ENCODE measurements around the gene ENPP1.
"Not testable (repeated sequence)": the region's sequence is repeated elsewhere in the genome, so short reads cannot be mapped to it uniquely, and the experiment has no call there.

Gene ENPP1

DNA sequence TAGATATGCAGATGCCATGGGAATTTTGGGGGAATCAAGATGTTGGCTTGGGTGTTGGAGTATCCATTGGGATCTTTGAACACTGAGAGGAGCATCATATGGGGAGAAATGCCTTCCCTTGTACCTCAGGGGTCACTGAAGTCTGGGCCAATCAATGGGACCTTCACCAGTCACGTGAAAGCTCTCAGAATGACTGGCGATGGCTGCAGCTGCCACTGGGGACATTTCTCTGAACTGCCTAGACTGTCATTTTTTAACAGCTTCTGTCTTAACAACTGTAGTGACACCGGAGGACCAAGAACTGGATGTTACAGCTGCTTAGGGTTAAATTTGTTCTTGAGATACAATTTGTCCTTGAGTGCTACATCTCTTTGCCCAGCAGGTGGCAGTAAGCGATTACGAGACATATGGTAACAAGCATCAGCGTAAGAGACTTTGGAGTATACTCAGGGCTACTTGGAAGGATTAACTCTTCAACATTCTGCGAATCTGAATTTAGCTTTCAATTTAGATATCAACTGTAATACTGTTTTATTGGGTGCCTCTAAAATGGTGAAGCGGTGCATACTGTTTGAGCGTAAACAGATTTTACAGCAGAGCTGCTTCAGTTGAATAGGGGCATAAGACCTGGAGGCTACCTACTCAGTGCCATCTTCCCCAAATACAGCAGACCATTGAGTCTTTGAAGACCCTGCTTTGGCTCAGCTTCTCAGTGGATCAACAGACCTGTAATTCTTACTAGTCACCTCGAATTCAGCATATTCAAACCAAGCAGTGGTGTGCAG lies 107.3 kb downstream of the ENPP1 start:
- DNase-seq (ENCODE audit: low read depth, low spot score), result peak; percentile 87

DNA sequence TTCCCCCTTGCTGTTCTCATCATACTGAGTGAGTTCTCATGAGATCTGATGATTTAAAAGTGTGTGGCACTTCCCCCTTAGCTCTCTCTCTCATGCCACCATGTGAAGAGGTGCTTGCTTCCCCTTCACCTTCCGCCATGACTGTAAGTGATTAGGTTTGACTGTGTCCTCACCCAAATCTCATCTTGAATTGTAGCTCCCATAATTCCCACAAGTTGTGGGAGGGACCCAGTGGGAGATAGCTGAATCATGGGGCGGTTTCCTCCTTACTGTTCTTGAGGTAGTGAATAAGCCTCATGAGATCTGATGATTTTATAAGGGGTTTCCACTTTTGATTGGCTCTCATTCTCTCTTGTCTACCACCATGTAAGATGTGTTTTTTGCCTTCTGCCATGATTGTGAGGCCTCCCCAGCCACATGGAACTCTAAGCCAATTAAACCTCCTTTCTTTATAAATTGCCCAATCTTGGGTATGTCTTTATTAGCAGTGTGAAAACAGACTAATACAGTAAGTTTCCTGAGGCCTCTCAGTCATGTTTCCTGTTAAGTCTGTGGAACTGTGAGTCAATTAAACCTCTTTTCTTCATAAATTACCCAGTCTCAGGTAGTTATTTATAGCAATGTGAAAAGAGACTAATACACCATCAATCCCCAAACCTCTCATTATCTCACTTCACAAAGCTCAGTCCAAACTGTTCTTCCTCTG lies 108.4 kb downstream of the ENPP1 start:
- not testable (repeated sequence) for DNase-seq (ENCODE audit: low read depth, low spot score)

DNA sequence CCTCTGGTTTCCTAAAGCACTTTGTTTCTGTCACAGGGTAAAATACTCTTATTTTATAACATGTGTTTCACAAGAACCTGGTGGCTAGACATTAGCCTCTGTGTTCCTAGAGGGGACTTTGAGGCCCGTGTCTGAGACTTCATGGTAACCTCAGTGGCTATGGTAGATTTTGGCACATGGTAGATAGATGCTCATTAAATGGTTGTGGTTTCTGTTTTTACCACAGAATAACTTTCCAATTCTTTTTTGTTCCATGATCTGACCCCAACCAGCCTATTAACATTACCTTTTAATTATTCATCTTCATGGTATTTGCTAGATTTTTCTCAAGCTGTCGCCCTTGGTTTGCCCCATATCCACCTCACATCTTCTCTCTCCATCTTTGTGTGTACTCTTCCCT lies 109.0 kb downstream of the ENPP1 start:
- DNase-seq (ENCODE audit: low read depth, low spot score), result peak; percentile 72

DNA sequence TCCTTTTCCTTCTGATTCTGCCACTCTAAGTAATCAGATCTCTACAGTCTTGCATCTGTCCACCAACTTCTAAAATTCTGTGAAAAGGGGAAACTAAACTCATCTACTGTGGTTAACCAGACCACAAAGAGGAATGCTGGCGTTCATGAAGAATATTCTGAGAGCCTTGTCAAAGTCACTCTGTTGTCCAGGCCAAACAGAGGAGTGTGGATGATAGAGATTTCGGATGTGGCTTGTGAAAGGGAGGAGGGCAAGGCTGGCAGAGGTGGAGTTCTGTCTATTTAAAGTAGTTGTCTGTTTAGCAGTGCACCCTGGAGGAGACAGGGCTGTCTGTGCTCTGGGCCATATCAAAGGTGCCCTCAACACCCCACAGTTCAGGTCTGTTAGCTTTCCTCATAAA lies 109.5 kb downstream of the ENPP1 start:
- peak; percentile 81 for DNase-seq (ENCODE audit: low read depth, low spot score)

DNA sequence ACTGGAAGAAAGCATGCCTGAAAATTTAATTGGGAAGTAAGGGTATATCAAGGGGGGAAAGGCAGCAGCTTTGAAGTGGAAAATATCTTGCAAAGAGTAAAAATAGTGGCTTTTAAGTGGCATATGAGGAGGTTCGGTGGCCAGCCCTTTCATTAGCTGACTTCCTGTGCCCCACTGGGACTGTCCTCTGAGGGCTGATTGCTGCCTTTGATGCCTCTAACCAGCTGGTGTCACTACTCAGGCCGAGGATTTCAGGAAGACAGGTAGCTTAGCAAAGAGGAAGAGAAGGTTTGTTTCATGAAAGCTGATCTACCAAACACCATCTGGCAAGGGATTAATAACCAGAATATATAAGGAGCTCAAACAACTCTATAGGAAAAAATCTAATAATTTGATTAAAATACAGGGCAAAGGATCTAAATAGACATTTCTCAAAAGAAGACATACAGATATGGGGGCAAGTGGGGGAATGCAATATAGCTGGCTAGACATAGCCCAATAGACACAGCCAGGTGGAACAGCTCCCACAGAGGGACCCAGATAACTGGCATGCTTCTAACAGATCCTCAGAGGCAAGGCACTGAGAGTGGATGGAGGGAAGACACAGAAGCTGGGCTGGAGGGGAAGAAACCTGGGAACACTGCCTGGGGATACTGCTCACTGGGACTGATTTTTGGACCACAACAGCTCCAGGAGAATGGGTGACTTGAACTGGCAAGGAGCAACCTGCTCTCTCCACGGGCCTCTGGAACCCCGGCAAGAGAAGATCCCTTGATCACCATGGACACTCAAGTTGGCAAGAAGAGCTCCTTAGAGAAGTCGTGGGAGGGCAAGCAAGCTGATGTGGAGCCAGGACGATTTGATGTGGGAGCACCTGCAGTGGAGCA lies 110.2 kb downstream of the ENPP1 start:
- DNase-seq (ENCODE audit: low read depth, low spot score), result no peak

DNA sequence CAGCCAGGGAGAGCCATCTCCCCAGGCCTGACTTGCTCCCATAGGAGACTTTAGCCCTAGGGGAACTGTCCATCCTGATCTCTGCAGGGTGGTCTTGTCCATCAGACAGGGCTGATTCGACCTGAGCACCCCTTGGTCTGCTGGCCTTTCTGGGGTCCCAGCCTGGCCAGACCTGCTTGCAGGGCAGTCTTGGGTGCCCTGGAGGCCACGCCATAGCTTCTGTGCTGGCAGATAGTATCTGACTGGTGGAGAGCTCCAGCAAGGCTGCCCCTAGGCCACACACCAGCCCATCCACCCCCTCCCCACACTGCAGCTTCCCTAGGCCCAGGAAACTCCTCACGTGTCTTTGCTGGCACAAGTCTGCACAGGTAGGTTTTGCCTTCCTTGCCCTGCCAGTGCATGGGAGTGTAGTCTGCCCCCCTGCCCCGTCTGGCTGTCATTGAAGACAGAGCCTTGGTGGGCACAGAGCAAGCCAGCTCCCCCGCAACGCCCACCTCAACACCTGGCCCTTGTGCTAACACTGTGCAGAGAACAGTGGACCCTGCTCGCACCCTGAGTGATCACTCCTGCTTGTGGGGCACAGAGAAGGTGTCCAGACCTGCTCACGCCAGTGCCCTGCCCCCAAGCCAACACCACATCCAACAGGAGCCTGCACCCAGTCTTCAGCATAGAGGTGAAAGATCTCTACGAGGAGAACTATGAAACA lies 111.0 kb downstream of the ENPP1 start:
- DNase-seq (ENCODE audit: low read depth, low spot score), result no peak

DNA sequence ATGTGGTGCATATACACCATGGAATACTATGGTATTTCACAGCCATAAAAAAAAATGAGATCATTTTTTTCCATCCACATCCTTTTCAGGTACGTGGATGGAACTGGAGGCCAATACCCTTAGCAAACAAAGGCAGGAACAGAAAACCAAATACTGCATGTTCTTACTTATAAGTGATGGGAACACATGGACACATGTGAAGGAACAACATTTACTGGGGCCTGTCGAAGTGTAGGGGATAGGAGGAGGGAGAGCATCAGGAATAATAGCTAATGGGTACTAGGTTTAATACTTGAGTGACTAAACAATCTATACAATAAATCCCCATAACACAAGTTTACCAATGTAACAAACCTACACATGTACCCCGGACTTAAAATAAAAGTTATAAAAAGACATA lies 112.8 kb downstream of the ENPP1 start:
- DNase-seq (ENCODE audit: low read depth, low spot score), result no peak

DNA sequence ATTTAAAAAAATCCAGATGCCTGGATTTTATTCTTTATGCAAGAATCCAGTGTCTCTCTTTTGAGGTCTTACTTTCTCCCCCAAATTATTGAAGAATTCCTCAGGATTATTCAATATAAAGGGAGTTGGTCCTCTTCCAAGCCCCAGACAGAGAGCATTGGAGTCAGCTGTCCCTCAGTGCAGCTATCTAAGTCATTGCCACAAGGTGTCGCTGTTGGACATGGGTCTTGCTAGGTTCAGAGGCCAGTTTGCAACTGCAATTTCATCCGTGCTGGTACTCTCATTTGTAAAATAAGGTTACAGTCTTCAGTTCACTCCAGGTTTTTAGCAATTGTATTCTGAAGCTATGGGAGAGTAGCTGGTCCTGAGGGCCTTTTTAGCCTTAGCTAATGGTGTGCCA lies 115.5 kb downstream of the ENPP1 start:
- DNase-seq (ENCODE audit: low read depth, low spot score), result peak; percentile 72

DNA sequence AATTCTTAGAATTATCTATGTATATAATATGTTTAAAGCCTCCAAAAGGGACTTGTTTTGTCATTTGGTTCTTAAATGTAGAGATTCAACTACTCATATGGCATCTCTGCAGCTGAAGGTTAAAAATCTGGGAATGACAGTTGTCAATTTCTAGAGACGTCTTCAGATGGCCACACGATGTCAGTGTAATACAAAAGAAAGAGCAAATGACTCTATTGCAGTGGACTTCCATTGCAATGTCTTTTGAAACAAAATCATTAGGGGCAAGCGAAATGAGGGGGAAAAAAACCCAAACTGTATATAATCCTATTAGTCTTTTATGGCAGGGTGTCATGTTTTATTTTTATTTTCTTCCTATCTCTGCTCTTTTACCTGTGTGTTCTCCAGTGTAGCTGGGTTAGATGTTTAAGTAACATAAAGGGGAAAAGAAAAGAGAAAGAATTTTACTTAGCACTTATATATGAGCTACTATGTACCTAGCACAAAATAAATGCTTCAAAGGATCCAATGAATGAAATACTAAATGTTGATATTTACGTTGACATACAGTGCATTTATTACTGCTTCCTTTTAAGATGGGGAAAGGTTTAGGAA lies 117.2 kb downstream of the ENPP1 start:
- peak; percentile 65 for DNase-seq (ENCODE audit: low read depth, low spot score)

DNA sequence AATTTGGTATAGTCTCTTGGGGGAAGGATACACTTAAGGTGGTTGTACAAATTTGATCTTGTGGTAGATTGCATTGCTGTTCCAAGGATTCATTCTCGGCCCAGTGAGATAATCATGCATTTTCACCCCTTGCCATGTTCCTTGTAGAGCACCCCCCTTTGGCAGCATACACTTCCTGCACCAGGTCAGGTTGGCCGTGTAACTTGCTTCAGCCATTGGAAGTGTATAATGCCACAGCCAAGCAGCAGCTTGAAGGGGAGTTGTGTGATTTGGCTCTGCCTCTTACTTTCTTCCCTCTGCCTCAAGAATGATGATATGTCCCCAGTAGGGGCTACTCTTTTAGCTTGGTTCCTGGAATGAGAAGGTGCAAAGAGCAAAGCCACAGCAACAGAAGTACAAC lies 121.4 kb downstream of the ENPP1 start:
- DNase-seq (ENCODE audit: low read depth, low spot score), result no peak

DNA sequence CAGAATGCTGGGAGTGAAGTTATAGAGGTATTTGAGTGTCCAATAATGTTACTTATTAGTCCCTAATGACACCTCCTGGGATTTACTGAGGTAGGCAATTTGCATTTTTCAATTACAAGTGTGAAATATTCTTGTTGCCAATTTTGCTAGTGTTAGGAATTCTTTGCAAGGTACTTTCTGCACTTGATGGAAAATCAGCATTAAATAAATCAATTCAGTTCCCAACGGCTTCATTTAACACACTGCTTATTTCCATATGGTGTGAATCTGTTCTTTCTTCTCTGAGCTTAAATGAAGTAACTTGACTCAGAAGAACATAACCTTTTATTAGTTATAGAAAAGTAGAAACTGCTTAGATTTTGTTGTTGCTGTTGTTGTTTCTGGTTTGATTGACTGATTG lies 122.2 kb downstream of the ENPP1 start:
- DNase-seq (ENCODE audit: low read depth, low spot score), result no peak

DNA sequence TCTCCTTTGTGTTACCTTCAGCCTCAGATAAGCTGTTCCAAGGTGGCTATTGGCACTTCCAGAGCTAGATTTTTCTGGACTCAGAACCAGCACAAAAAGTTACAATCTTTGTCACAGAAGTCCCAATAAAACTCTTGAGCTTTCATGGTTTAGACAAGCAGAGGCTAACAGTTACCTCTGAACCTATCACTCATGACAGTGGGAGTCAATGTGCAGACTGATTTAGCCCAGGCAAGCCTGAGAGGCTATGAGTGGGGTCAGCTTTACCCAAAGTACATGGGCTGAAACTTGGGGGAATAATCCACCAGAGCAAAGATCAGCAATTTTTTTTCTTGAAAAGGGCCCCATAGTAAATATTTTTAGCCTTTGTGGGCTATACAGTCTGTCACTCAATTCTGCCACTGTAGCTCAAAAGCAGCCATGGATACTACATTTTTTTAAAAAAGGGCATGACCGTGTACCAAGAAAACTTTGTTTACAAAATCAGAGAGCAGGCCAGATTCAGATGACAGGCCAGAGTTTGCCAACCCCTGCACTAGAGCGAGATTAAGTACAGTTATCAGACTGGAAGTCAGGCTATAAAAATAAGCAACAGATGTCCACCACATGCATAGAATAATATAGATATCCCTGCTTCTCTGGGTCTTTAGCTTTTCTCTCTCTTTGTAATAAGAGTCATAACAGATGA lies 123.4 kb downstream of the ENPP1 start:
- no peak for DNase-seq (ENCODE audit: low read depth, low spot score)

DNA sequence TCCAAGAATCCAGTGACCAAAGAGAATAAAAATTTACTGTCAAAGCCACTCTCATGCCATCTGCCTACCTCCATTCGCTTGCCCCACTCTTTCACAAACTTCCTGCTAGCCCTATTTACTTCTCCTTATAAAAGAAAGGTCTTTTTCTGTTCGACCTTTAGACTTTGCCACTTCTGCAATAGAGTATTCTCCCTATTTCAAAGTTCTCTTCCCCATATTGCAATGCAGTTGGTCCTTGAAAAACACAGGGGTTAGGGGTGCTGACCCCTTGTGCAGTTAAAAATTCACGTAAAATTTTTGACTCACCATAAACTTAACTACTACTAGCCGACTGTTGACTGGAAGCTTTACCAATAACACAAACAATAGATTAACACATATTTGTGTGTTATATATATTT lies 128.3 kb downstream of the ENPP1 start:
- DNase-seq (ENCODE audit: low read depth, low spot score), result no peak

DNA sequence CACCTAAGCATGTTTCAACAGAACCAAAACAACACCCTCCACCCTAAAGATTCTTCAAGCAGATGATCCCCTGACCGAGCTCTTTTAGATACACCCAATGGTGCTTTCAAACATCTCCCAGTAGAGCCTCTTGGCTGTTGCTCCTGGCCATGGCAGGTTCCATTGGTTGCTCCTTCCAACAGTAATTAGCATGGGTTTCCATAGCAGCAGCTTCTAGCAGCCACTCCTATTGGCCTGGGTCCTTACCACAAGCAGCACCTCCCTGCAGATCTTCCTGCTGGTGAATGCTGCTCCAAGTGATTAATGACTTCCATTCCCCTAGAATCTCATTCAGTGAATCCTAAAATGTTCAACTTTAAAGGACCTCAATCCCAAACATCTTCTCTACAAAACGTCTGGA lies 129.4 kb downstream of the ENPP1 start:
- peak; percentile 35 for DNase-seq (ENCODE audit: low read depth, low spot score)

DNA sequence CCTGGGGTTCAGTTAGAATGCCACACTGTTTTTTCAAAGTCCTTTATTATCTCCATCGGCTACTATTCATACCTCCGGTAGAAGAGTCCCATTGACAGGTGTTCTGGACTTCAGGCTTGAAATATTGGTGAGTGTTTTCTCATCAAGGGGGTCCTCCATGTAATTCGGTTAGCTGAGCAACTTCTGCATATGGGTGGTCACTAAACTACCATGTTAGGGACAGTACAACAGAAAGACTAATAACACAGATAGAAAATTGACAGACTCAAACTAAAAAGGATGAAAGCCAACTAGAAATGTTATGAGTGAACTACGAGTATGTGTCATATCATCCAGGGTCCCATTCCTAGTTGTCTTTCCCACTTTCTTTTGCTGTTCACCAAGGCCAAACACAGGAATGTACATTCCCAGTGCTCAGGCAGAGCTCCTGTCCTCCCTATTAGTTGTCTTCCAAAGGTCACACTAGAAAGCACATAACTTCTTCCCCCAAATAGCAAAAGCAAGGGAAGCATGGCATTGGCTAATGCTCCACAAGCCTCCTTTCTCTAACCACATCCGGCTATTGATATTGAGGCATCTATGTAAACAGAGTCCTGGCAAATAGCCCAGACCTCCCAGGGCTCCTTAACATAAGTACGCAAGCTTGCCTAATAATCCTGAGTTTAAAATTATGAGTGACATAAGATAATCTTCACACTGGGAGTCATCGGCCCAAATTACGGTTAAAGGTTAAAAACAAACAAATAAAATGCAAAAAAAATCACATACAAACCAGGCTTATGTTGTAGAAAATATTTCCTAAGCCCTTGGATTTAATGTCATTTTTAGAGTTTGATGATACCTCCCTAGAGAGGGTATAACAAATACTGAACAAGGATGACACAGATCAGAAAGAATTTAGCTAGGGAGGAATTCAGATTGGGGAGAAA lies 130.1 kb downstream of the ENPP1 start:
- peak; percentile 39 for DNase-seq (ENCODE audit: low read depth, low spot score)

All from astrocyte of the hippocampus (primary cell).